Subcutaneous adipose tissue (tissue), 4 donors: ENCODE data around the gene VIM. TPM values are rescaled to one million over a fixed set of nuclear protein-coding genes. Genes with fewer than 3 reads are reported as not detected.

ENCODE experiments used
- total RNA-seq, 4 donors: library from RNA; depleted of rRNA; stranded (reverse); fragments of >200 nt; gene quantifications; one replicate each; pipeline ENCODE4 v1.1.0, GENCODE V29; 2016
- TF ChIP-seq, protein P1 (sequence below): fragments of 450-650 bp; IDR thresholded peaks from one replicate; pipeline ENCODE4 v1.5.1; 2016; ENCODE audit warnings: low read depth, mild to moderate bottlenecking, control low read depth, antibody characterized with exemption, moderate library complexity

VIM gene
- total RNA-seq, 4 donors from 2014 or later = 5,225 to 9,147 (median 6,983) TPM

DNA sequence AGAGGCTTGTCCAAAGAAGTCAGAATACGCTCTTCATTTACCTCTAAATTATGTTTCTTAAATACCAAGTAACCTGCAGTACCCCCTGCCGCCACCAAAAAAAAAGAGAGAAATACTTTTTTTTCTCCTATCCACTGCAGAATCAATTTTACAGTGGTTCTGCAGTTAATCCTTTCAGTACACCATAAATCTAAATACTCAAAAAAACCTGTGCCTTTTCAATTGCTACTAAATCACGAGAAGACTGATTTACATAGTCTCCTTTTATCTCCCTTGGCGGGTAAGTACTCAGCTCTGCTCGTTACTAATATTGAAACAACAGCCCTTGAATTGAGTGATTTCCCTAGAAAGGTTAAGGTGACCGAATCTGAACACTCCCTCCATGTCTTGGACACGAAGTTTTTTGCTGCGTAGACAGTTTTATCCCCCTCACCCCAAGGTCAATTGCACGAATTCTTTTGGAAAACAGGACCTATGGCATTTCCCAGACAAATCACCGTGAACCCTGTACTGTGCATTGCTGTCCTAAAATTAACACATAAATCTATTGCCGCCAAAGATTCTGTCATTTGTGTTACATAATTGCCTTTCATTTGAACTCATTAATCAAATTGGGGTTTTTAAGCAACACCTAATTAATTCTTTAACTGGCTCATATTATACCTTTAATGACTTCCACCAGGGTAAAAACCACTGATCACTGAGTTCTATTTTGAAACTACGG is 512 bp upstream of the VIM start:
- TF ChIP-seq, protein P1, sequence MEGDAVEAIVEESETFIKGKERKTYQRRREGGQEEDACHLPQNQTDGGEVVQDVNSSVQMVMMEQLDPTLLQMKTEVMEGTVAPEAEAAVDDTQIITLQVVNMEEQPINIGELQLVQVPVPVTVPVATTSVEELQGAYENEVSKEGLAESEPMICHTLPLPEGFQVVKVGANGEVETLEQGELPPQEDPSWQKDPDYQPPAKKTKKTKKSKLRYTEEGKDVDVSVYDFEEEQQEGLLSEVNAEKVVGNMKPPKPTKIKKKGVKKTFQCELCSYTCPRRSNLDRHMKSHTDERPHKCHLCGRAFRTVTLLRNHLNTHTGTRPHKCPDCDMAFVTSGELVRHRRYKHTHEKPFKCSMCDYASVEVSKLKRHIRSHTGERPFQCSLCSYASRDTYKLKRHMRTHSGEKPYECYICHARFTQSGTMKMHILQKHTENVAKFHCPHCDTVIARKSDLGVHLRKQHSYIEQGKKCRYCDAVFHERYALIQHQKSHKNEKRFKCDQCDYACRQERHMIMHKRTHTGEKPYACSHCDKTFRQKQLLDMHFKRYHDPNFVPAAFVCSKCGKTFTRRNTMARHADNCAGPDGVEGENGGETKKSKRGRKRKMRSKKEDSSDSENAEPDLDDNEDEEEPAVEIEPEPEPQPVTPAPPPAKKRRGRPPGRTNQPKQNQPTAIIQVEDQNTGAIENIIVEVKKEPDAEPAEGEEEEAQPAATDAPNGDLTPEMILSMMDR = no peak

DNA sequence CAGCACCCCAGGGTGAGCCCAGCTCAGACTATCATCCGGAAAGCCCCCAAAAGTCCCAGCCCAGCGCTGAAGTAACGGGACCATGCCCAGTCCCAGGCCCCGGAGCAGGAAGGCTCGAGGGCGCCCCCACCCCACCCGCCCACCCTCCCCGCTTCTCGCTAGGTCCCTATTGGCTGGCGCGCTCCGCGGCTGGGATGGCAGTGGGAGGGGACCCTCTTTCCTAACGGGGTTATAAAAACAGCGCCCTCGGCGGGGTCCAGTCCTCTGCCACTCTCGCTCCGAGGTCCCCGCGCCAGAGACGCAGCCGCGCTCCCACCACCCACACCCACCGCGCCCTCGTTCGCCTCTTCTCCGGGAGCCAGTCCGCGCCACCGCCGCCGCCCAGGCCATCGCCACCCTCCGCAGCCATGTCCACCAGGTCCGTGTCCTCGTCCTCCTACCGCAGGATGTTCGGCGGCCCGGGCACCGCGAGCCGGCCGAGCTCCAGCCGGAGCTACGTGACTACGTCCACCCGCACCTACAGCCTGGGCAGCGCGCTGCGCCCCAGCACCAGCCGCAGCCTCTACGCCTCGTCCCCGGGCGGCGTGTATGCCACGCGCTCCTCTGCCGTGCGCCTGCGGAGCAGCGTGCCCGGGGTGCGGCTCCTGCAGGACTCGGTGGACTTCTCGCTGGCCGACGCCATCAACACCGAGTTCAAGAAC is 1.1 kb downstream of the VIM start:
- TF ChIP-seq, protein P1 = no peak

DNA sequence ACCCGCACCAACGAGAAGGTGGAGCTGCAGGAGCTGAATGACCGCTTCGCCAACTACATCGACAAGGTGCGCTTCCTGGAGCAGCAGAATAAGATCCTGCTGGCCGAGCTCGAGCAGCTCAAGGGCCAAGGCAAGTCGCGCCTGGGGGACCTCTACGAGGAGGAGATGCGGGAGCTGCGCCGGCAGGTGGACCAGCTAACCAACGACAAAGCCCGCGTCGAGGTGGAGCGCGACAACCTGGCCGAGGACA is 1.6 kb downstream of the VIM start:
- TF ChIP-seq, protein P1 = no peak

DNA sequence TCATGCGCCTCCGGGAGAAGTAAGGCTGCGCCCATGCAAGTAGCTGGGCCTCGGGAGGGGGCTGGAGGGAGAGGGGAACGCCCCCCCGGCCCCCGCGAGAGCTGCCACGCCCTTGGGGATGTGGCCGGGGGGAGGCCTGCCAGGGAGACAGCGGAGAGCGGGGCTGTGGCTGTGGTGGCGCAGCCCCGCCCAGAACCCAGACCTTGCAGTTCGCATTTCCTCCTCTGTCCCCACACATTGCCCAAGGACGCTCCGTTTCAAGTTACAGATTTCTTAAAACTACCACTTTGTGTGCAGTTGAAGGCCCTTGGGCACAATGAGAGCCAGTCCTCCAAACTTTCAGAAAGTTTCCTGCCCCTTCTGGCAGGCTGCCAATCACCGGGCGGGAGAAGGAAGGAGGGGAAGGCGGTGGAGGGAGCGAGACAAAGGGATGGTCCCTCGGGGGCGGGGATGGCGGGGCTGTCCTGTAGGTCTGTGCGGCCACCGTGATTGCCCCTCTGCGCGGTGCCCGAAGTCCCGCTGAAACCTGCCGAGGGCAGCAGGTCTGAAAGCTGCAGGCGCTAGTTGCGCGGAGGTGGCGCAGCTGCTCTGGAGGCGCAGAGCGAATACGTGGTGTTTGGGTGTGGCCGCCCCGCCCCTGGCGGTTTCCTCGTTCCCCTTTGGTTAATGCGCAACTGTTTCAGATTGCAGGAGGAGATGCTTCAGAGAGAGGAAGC is 2.1 kb downstream of the VIM start:
- TF ChIP-seq, protein P1 = no peak

DNA sequence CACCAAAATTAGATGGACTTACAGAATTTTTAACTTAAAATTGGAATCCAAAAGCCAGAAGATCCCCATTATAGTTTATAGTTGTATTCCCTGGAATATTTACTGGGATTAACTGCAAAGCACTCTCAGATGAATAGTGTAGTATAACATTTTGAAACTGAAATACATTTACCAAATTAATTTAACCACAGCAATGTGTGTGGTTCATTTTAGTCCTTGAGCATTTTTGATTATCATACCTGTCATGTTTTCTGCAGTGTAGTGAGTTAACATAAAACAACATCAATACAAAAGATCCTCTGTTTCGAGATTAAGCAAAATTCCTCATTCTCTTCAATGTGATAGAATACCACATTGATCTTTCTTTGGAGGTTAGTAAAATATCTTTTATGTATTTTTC is 3.7 kb downstream of the VIM start:
- TF ChIP-seq, protein P1 = no peak

DNA sequence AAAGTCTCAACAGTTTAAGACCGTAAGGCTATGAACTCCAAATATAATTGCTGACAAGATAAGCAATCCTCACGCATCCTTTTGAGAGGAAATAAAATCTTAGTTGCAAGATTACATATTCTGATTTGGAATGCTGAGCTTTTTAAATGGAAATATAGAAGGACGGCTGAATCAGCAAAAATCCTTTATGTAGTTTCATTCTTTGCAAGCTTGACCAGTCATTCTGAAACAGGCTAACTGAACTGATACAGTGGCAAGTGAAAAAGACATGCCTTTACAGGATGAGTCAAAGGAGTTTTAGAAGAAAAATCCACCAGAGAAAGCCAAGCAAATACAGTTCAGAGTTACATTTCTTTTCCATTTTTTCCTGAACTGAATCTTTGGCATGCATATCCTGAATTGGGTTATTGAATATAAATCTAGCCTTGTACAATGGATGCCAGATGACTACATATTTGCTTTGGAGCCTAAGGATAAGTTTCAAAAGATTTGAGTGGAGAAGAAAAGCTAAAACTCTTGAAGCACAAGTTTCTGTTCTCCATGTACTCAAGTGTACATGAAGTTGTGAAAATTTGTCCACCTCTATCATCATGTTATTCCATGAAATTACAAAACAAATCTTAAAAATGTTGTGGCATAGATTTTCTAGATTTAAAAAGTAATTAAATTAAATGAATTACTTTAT is 4.4 kb downstream of the VIM start:
- TF ChIP-seq, protein P1 = no peak
